Right lobe of liver (tissue), 4 donors: Measurements from ENCODE around the gene LARP4B.

Experiments
- POLR2A ChIP-seq: fragments of 450-650 bp; IDR thresholded peaks from one replicate; pipeline ENCODE4 v1.6.1; 2017; ENCODE audit warnings: antibody characterized with exemption, mild to moderate bottlenecking
- TF ChIP-seq, protein P1 (sequence below), 4 donors: fragments of 200-600 bp in 3 of 4; fragments of 450-650 bp in 1 of 4; IDR thresholded peaks; one replicate each; pipeline versions ENCODE4 v1.5.1 to v1.8.0; 2016 to 2022; ENCODE audit warnings: antibody characterized with exemption in 4 of 4, mild to moderate bottlenecking in 2 of 4
- donor health status: DM: no; HTN: no; CAD: no.
- donor health status: DM: no; HTN: no; CAD: no.
- donor health status: DM: no; HTN: yes; CAD: no.

DNA sequence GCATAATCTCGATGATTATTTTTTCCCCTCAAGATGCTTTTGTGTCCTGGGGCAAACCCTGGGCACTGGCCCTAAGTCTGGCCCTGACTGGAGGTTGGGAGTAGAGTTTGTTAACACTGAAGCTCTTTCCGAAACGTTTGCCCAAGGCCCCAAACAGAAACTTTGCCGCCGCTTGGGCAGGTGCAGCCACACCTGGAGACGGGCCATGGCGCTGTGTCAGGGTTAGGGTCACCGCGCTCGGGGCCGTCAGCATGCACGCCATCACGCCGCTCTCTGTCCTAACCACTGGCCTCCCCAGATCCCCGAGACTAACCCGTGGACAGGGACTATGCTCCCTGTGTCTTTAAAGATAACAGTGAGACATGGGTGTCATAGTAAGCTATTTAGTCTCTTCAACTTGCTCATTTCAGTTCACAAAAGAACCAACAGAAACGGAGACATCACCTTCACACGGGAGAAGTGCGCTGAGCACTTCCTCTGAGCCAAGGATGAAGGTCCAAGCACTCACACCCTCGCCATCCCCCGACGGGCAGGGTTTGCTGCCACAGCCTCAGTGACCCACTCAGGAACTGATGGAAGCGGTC lies 156.8 kb downstream of the LARP4B start:
- TF ChIP-seq, protein P1, sequence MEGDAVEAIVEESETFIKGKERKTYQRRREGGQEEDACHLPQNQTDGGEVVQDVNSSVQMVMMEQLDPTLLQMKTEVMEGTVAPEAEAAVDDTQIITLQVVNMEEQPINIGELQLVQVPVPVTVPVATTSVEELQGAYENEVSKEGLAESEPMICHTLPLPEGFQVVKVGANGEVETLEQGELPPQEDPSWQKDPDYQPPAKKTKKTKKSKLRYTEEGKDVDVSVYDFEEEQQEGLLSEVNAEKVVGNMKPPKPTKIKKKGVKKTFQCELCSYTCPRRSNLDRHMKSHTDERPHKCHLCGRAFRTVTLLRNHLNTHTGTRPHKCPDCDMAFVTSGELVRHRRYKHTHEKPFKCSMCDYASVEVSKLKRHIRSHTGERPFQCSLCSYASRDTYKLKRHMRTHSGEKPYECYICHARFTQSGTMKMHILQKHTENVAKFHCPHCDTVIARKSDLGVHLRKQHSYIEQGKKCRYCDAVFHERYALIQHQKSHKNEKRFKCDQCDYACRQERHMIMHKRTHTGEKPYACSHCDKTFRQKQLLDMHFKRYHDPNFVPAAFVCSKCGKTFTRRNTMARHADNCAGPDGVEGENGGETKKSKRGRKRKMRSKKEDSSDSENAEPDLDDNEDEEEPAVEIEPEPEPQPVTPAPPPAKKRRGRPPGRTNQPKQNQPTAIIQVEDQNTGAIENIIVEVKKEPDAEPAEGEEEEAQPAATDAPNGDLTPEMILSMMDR (IDR thresholded peaks at IDR 0.05), result no peak
- TF ChIP-seq POLR2A, result no peak
